GM12878 (cell line): ENCODE data around the gene NEMP2. TPM values are rescaled to one million over a fixed set of nuclear protein-coding genes. Genes with fewer than 3 reads are reported as not detected.
A peak's percentile ranks its signal among the peaks of the same experiment; 100 is the strongest.

Source experiments
- BACH1 ChIP-seq: fragments of 450-650 bp; IDR thresholded peaks from 2 replicates; pipeline ENCODE4 v1.6.1; 2017; ENCODE audit warnings: mild to moderate bottlenecking, borderline replicate concordance
- CTCF ChIP-seq, 3 experiments: IDR thresholded peaks in 2 of 3; conservative IDR thresholded peaks in 1 of 3; 2 replicates each; pipeline ENCODE4 v1.5.1; 2011; ENCODE audit warnings: low read depth in 3 of 3, low read length in 3 of 3, mild to moderate bottlenecking in 3 of 3, control low read depth in 2 of 3, moderate library complexity in 2 of 3, inconsistent platforms in 1 of 3, mixed read lengths in 1 of 3; ENCODE audit not compliant: control insufficient read depth in 2 of 3, insufficient read depth in 1 of 3; ENCODE audit errors: extremely low read depth in 1 of 3
- SKIL ChIP-seq: fragments of 450-650 bp; IDR thresholded peaks from 2 replicates; pipeline ENCODE4 v1.6.1; 2017; ENCODE audit warnings: mild to moderate bottlenecking, low read depth, inconsistent platforms; ENCODE audit not compliant: poor library complexity, severe bottlenecking
- SP1 ChIP-seq: IDR thresholded peaks from one replicate; pipeline ENCODE4 v1.6.1; 2011; ENCODE audit warnings: low read depth, low read length
- ZZZ3 ChIP-seq: IDR thresholded peaks from 2 replicates; pipeline ENCODE4 v1.6.1; 2011; ENCODE audit warnings: low read depth; ENCODE audit not compliant: control insufficient read depth, insufficient read length
- polyA plus RNA-seq, 11 experiments: library from polyadenylated mRNA; depleted of rRNA in 4 of 11; unstranded in 6 of 11; stranded (reverse) in 5 of 11; fragments of >200 nt; fragmentation: Nextera tagmentation in 4 of 11; fragmentation: Illumina TruSeq in 1 of 11; extraction: Ambion mirVana in 4 of 11; extraction: Trizol in 1 of 11; gene quantifications; 1 replicate in 1 of 11; 2 replicates in 10 of 11; pipeline versions ENCODE4 v1.2.1 to v1.2.3, GENCODE V29; 2011 to 2016; ENCODE audit warnings: inconsistent platforms in 2 of 11, missing spikeins in 2 of 11, low read depth in 1 of 11
- total RNA-seq, 4 experiments: library from RNA; depleted of rRNA in 3 of 4; stranded (reverse); fragments of >200 nt in 3 of 4; fragmentation: Illumina TruSeq in 1 of 4; extraction: Trizol in 1 of 4; gene quantifications; 2 replicates each; pipeline versions ENCODE4 v1.2.1 to v1.2.3, GENCODE V29; 2013 to 2021
- TF ChIP-seq, protein P1 (sequence below): fragments of 450-650 bp; IDR thresholded peaks from 2 replicates; pipeline ENCODE4 v1.6.1; 2017; ENCODE audit warnings: mild to moderate bottlenecking, moderate library complexity

NEMP2 gene
- total and polyA plus RNA-seq, 10 of the 15 experiments (the other 5 are each of a cell fraction or from before 2014, with no cell fraction given): 2.3 to 14.0 (median 8.1) TPM

DNA sequence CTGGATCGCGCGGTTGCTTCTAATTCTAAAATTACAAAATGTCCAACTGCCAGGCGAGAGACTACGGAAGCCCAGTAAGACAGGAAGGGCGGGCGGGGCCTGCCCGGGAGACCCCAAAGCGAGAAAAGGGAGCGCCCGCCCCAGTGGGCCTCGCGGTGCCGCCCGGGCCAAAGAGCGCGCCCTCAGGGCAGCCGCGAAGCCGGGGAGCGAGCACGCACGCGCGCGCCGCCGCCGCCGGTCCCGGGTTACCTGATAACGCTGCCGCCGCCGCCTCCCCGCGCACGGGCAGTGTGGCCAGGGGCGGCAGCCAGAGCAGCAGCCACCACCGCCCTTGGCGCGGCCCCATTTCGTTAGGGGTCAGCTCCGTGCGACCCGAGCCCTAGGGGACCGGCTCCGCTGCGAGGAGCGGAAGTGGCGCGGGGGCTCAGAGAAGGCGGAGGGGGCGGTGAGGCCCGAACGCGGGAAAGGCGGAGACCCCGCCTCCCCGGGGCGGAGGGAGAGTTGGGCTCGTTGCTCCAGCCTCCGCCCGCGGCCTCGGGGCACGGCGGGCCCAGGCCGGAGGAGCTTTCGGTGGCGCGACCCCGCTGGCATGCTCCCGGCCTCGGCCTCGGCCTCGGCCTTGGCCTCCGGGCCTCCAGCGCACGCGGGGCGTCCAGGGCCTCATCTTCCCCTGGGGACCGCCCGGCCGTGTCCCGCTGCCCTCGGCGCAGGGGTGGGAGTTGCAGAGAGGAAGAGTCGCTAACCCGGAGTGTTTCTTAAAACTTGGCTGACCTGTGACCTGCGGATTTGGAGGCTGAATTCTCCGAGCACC, at the start of gene NEMP2 (continued):
- TF ChIP-seq CTCF (IDR thresholded peaks at IDR 0.05 in 2 of 3, conservative IDR thresholded peaks at IDR 0.05 in 1 of 3; ENCODE audit: control insufficient read depth in 2 of 3, extremely low read depth in 1 of 3, insufficient read depth in 1 of 3, low read depth in 3 of 3, low read length in 3 of 3): no peak
- TF ChIP-seq SP1: no peak
- TF ChIP-seq SKIL: no peak
- TF ChIP-seq, protein P1, sequence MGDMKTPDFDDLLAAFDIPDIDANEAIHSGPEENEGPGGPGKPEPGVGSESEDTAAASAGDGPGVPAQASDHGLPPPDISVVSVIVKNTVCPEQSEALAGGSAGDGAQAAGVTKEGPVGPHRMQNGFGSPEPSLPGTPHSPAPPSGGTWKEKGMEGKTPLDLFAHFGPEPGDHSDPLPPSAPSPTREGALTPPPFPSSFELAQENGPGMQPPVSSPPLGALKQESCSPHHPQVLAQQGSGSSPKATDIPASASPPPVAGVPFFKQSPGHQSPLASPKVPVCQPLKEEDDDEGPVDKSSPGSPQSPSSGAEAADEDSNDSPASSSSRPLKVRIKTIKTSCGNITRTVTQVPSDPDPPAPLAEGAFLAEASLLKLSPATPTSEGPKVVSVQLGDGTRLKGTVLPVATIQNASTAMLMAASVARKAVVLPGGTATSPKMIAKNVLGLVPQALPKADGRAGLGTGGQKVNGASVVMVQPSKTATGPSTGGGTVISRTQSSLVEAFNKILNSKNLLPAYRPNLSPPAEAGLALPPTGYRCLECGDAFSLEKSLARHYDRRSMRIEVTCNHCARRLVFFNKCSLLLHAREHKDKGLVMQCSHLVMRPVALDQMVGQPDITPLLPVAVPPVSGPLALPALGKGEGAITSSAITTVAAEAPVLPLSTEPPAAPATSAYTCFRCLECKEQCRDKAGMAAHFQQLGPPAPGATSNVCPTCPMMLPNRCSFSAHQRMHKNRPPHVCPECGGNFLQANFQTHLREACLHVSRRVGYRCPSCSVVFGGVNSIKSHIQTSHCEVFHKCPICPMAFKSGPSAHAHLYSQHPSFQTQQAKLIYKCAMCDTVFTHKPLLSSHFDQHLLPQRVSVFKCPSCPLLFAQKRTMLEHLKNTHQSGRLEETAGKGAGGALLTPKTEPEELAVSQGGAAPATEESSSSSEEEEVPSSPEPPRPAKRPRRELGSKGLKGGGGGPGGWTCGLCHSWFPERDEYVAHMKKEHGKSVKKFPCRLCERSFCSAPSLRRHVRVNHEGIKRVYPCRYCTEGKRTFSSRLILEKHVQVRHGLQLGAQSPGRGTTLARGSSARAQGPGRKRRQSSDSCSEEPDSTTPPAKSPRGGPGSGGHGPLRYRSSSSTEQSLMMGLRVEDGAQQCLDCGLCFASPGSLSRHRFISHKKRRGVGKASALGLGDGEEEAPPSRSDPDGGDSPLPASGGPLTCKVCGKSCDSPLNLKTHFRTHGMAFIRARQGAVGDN: peak; percentile 92
- peak; percentile 88 for TF ChIP-seq BACH1
- no peak for TF ChIP-seq ZZZ3
